ENCODE measurements around the gene SMIM3. TPM values are rescaled to one million over a fixed set of nuclear protein-coding genes. Genes with fewer than 3 reads are reported as not detected.

Gene SMIM3
- total RNA-seq, 2 experiments from 2014 or later: 8.4 to 8.9 TPM

DNA sequence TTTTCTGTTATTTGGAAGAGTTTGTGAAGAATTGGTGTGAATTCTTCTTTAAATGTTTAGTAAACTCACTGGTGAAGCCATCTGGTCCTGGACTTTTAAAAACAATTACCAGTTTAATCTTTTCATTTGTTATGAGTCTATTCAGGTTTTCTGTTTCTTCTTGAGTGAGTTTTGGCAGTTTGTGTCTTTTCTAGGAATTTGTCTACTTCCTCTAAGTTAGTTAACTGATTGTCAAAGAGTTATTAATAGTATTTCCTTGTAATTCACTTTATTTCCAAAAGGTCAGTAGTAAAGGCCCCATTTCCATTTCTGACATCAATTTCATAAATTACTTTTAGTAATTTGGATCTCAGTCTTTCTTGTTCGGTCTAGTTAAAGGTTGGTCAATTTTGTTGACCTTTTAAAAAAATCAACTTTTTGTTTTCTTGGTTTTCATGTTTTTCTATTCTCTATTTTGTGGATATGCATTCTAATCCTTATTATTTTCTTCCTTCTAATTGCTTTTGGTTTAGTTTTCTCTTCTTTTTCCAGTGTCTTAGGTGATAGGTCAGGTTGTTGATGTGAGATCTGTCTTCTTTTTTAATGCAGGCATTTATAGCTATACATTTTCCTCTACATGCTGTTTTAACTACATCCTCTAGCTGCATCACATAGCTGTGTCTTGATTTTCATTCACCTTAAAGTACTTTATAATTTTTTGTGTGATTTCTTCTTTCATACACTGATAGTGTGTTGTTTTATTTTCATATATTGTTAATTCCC is 7.3 kb upstream of the SMIM3 start:
- no peak for DNase-seq
- H3K36me3 Mint-ChIP-seq (ENCODE audit: low read depth): peaks cover 16% of the 10 kb centered on the region
- no peak overlapping the region for H3K4me3 Mint-ChIP-seq
- H3K27ac Mint-ChIP-seq: no peak overlapping the region
- peaks cover 21% of the 10 kb centered on the region for H3K4me1 Mint-ChIP-seq
- peaks cover 8% of the 10 kb centered on the region for H3K9me3 Mint-ChIP-seq
- ChIA-PET CTCF (interaction anchor here (1.0 kb wide), 2 partner anchors 8 to 10 kb away, joined by 3 to 5 read pairs; partner anchors contain the start of gene SMIM3), POLR2A (no interaction called here)
- H3K27me3 Mint-ChIP-seq: peaks cover 2% of the 10 kb centered on the region

DNA sequence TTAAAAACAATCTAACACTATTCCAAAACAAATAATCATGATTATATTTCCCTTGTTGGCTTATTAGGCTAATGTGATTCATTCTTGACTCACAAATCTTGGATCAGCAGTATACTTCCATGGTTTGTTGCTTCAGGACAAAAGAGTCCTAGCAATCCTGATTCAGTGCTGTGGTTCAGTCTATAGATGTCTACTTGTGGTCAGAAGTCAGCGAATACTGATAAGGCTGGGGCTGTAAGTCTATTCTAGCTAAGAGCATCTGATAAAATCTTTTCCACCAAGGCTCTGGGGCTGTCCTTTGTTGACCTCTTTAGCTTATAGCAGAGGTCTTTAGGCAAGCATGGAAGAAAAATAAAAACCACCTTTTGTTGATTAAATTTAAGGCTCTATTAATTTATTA is 4.4 kb upstream of the SMIM3 start:
- Mint-ChIP-seq H3K36me3 (ENCODE audit: low read depth) (peaks cover 16% of the 10 kb centered on the region), H3K4me1 (peaks cover 36% of the 10 kb centered on the region), H3K4me3 (no peak overlapping the region), H3K9me3 (peaks cover 8% of the 10 kb centered on the region), H3K27ac (no peak overlapping the region), H3K27me3 (peaks cover 2% of the 10 kb centered on the region)
- ChIA-PET CTCF (no interaction called here), POLR2A (no interaction called here)
- no peak for DNase-seq

DNA sequence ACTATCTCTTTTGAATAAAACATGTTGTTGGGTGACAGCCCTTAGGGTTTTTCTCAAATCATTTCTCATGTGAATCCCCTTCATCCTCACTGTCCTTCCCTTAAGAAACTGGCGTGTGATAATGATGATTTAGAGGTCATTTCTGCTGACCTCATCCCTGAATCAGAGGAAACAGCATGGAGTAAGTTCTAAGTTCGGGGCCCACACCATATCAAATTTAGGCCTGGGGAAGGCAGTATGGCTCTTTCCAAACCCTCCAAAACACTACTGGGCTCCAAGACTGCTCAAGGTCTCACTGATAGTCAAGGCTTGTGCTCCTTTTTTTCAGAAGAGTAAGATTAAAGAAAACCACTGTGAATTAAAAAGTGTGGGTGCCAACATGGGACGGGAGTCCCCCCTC is 872 bp upstream of the SMIM3 start:
- peaks cover 10% of the 10 kb centered on the region for H3K36me3 Mint-ChIP-seq (ENCODE audit: low read depth)
- no peaks in the 10 kb centered on the region for H3K9me3 Mint-ChIP-seq
- ChIA-PET POLR2A (no interaction called here), CTCF (interaction anchor here (0.6 to 2.0 kb wide), 3 partner anchors 12 to 225 kb away, joined by 3 to 10 read pairs (median 3); no protein-coding TSS in a partner anchor)
- peak overlapping the region; percentile 79 for H3K27ac Mint-ChIP-seq
- H3K4me1 Mint-ChIP-seq: peaks cover 54% of the 10 kb centered on the region
- H3K4me3 Mint-ChIP-seq: peak overlapping the region; percentile 98
- H3K27me3 Mint-ChIP-seq: peaks cover 2% of the 10 kb centered on the region
- no peak for DNase-seq

DNA sequence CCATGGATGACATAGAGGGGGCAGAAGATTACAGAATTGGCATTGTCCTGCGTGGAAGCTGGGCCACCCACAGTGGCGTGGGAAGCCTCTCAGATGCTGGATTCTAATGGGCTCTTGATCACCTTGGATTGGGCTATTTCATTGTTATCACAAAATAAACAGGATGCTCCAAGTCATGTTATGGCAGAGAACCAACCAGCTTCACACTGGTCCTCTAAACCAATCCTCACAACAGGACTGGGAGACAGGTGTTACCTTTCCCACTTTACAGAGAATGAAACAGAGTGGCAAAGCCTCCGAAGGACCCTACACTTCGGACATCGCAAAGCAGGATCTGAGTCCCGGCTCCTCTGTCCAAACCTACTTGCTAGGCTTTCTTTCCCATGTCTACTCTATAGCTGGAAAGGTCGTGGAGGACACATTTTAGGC is 455 bp upstream of the SMIM3 start:
- peaks cover 58% of the 10 kb centered on the region for H3K4me1 Mint-ChIP-seq
- ChIA-PET CTCF (interaction anchor here (0.6 to 2.1 kb wide), 10 partner anchors 8 to 225 kb away, joined by 3 to 13 read pairs (median 6); partner anchors contain the start of gene IRGM), POLR2A (no interaction called here)
- H3K36me3 Mint-ChIP-seq (ENCODE audit: low read depth): peaks cover 10% of the 10 kb centered on the region
- DNase-seq: no peak
- no peaks in the 10 kb centered on the region for H3K9me3 Mint-ChIP-seq
- H3K27me3 Mint-ChIP-seq: peaks cover 2% of the 10 kb centered on the region
- H3K27ac Mint-ChIP-seq: peak overlapping the region; percentile 79
- peak overlapping the region; percentile 98 for H3K4me3 Mint-ChIP-seq

DNA sequence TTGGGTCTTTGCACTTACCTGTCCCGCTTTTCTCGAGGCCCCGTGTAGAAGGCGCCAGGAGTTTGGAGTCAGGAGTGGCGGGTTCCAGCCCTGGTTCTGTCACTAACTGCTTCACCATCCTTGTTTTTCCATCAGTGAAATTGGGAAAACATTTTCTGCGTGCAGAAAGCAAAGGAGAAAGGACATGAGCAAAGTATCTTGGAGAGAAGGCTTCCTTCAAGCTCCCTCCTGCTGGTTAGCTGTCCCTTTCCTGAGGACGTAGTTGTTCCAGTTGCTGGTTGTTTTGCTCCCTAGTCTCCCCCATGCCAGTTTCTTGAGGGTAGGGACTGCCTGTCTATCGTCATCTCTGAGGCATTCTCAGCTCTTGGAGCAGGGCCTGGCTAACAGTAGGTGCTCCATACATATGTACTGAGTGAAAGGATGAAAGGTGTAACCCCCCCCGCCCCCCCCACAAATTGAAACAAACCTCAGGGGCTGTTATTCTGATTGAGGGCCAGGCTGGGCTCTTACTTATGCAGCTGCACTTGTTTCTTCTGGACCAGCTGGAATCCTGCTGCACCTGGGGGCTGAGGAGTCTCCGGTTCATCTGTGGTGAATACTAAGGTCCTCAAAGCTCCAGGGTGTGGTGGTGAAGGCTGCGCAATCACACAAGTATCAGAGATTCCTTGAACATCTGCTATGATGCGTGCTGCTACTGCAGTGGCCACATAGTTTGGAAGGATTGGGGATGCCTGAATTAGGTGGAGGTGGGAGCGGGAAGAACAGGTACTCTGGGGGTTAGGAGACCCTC is 1.0 kb downstream of the SMIM3 start:
- CTCF ChIA-PET: interaction anchor here (0.8 to 2.1 kb wide), 11 partner anchors 9 to 122 kb away, joined by 3 to 13 read pairs (median 4); partner anchors contain the start of genes IRGM and RBM22
- POLR2A ChIA-PET: no interaction called here
- no peak for DNase-seq
- Mint-ChIP-seq H3K27me3 (no peaks in the 10 kb centered on the region), H3K4me1 (peaks cover 68% of the 10 kb centered on the region), H3K27ac (peak overlapping the region; percentile 87), H3K9me3 (no peaks in the 10 kb centered on the region), H3K36me3 (ENCODE audit: low read depth) (peaks cover 12% of the 10 kb centered on the region), H3K4me3 (peak overlapping the region; percentile 98)

DNA sequence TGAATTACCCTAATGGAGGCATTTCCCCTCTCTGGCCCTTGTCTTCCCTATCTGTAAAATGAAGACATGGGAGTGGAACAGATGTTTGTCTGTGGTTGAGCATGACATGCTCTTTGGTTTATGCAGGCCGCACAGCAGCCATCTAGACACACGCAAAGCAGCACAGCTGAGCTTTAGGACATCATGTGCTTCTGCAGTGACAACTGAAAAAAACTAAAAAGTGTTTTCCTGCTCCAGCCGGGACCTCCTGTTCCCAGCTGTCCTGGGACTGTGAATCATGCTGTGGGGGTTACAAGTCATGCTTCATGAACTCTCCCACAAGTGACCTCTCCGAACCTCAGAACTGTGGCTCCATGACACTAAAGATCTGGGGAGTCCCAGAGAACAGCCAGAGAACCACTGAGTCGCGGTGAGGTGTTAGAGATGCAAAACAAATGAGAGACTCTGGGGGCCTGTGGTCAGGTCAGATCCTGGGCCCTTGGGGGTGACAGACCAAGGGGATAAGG is 1.7 kb downstream of the SMIM3 start:
- POLR2A ChIA-PET: no interaction called here
- Mint-ChIP-seq H3K4me3 (peak overlapping the region; percentile 98), H3K36me3 (ENCODE audit: low read depth) (peaks cover 16% of the 10 kb centered on the region), H3K27me3 (no peaks in the 10 kb centered on the region), H3K4me1 (peaks cover 72% of the 10 kb centered on the region), H3K27ac (peak overlapping the region; percentile 87), H3K9me3 (peaks cover 1% of the 10 kb centered on the region)
- CTCF ChIA-PET: interaction anchor here (0.8 to 2.1 kb wide), 4 partner anchors 10 to 79 kb away, joined by 3 to 8 read pairs (median 5); partner anchors contain the start of genes IRGM and RBM22
- no peak for DNase-seq

DNA sequence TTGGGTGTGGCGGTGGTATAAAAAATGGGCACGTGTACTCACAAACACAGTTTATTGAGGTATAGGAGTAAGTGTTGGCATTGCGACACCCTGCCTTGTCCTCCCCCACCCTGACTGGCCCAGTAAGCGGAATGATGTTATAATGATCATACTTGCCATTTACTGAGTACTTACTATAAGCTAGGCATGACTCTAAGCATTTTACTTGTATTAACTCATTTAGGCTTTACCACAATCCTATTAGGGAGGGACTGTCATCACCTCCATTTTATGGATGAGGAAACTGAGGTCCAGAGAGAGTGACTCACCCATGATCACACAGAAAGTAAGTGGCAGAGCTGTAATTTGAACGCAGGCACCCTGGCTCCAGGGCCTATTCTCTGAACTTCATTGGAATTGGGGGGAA is 2.3 kb downstream of the SMIM3 start:
- H3K4me3 Mint-ChIP-seq: peak overlapping the region; percentile 98
- POLR2A ChIA-PET: no interaction called here
- no peak for DNase-seq
- H3K36me3 Mint-ChIP-seq (ENCODE audit: low read depth): peaks cover 21% of the 10 kb centered on the region
- CTCF ChIA-PET: interaction anchor here (0.8 to 2.2 kb wide), 7 partner anchors 10 to 80 kb away, joined by 3 to 8 read pairs (median 3); partner anchors contain the start of gene RBM22
- no peaks in the 10 kb centered on the region for H3K27me3 Mint-ChIP-seq
- H3K4me1 Mint-ChIP-seq: peaks cover 77% of the 10 kb centered on the region
- H3K9me3 Mint-ChIP-seq: peaks cover 3% of the 10 kb centered on the region
- no peak overlapping the region for H3K27ac Mint-ChIP-seq

DNA sequence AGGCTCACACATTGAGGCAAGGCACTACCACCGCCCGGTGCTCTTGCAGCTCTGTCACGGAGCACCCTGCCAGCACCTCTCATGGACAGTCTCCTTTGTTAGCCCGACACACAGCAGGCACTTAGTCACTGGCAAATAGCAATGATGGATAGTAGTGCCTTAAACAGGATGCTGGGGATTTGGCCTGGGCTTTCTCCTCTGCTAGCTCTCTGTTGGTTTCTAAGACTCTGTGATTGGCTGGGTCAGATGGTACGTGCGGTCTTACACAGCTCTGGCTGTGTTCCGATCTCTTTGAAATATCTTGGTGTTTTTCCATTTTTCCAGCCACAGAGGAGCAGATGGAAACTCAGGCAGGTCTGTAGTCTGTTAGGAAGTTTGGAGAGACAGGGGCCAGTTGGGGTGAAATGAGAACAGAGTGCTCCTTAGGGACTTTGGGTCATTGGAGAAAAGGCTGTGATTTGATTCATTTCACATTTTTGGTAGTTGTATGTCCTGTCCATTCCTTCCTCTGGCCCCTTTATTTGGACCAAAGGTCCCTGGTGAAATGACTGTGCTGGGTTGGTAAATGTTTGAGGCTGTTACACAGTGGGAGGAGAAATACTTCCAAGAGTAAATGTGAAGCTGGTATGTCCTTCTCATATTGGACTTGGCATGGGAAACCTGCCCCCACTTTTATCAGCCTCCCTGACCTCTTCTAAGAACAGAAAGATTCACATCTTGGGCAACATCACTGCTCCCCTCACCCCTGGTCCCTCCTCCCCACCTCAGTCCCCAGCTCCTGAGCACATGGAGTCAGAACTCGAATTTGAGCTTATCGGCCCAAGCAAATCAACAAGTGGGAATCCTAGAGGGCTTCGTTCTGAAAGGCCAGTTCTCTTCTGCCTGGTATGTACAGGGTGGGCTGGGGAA is 3.4 kb downstream of the SMIM3 start:
- Mint-ChIP-seq H3K4me1 (peaks cover 84% of the 10 kb centered on the region), H3K27me3 (no peaks in the 10 kb centered on the region), H3K4me3 (peak overlapping the region; percentile 6), H3K36me3 (ENCODE audit: low read depth) (peaks cover 28% of the 10 kb centered on the region), H3K9me3 (peaks cover 6% of the 10 kb centered on the region), H3K27ac (peak overlapping the region; percentile 94)
- no peak for DNase-seq
- CTCF ChIA-PET: interaction anchor here (0.5 to 2.8 kb wide), 13 partner anchors 11 to 423 kb away, joined by 3 to 11 read pairs (median 3); partner anchors contain the start of genes IRGM and RBM22
- POLR2A ChIA-PET: no interaction called here

DNA sequence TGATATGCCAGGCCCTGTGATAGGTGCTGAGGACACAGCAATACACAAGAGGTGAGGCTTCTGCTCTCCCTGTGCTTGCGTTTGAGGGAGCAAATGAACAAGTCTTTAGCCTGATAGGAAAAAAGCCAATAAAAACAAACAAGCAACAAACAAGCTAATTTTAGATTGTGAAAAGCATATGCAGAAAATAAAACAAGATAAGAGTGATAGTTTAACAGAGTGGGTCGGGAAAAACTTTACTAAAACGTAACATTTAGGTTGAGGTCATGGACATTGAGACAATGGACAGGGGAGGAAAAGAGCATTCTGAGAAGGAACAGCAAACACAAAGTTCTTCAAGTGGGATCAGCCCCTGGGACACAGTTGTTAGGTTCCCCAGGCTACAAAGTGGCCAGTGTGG is 4.3 kb downstream of the SMIM3 start:
- Mint-ChIP-seq H3K27ac (peak overlapping the region; percentile 94), H3K4me3 (peak overlapping the region; percentile 71), H3K9me3 (peaks cover 6% of the 10 kb centered on the region), H3K4me1 (peaks cover 86% of the 10 kb centered on the region), H3K36me3 (ENCODE audit: low read depth) (peaks cover 35% of the 10 kb centered on the region), H3K27me3 (no peaks in the 10 kb centered on the region)
- POLR2A ChIA-PET: interaction anchor here (1.1 kb wide), 1 partner anchor 82 kb away, joined by 4 read pairs; the partner anchor contains the start of gene RBM22
- no peak for DNase-seq
- CTCF ChIA-PET: interaction anchor here (0.5 to 2.8 kb wide), 9 partner anchors 19 to 1420 kb away, joined by 3 to 11 read pairs (median 4); partner anchors contain the start of gene IRGM

DNA sequence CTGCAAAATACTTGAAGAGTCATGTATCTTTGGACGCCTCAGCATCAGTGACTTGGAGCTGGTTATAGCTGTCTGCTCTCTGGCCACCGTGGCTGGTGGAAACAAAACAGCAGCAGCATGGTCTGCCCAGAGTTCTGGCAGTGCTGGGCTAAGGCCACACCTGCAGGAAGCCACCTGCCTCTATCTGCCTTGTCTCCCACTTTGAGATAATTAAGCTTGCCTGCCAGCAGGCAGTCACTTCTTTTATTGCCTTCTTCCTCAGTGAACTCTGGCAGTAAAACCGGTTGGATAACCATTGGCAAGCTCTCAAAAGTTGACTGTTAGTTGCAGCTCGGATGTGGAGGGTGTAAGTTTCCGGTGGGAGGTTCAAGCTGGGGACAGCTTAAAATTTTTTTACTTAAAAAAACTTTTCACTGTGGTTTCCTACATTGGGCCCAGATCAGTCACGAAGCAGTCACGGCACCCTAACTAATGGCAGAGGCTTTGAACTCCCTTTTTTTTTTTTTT is 4.9 kb downstream of the SMIM3 start:
- no peaks in the 10 kb centered on the region for H3K27me3 Mint-ChIP-seq
- peaks cover 35% of the 10 kb centered on the region for H3K36me3 Mint-ChIP-seq (ENCODE audit: low read depth)
- H3K9me3 Mint-ChIP-seq: peaks cover 6% of the 10 kb centered on the region
- peak overlapping the region; percentile 71 for H3K4me3 Mint-ChIP-seq
- DNase-seq: peak; percentile 83
- peak overlapping the region; percentile 94 for H3K27ac Mint-ChIP-seq
- ChIA-PET POLR2A (interaction anchor here (0.5 to 1.1 kb wide), 8 partner anchors 18 to 1973 kb away, joined by 3 to 7 read pairs (median 3); partner anchors contain the start of genes IRGM and RBM22), CTCF (interaction anchor here (0.5 to 2.8 kb wide), 14 partner anchors 20 to 1419 kb away, joined by 3 to 11 read pairs (median 4); partner anchors contain the start of genes IRGM and RBM22)
- H3K4me1 Mint-ChIP-seq: peaks cover 83% of the 10 kb centered on the region

DNA sequence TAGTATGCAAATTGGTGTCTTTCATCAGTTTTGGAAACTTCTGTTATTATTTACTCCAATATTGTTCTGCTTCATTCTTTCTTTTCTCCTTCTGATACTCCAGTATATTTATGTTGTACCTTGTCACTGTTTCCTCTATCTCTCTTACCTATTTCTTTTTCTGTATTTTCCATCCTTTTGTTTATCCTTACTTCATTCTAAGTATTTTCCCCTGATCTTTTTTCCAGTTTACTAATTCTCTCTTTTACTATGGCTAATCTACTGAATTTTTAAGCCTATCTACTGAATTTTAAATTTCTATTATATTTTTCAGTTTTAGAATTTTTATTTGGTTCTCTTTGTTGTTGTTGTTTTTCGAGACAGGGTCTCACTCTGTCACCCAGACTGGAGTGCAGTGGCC is 7.4 kb downstream of the SMIM3 start:
- Mint-ChIP-seq H3K27ac (no peak overlapping the region), H3K9me3 (peaks cover 6% of the 10 kb centered on the region), H3K4me1 (peaks cover 88% of the 10 kb centered on the region), H3K27me3 (no peaks in the 10 kb centered on the region), H3K4me3 (no peak overlapping the region), H3K36me3 (ENCODE audit: low read depth) (peaks cover 34% of the 10 kb centered on the region)
- DNase-seq: no peak
- CTCF ChIA-PET: interaction anchor here (1.8 kb wide), 1 partner anchor 7 kb away, joined by 9 read pairs; the partner anchor contains the start of gene SMIM3
- POLR2A ChIA-PET: no interaction called here

Measured in activated CD4-positive, alpha-beta T cell treated with anti-CD3 and anti-CD28 coated beads, Interleukin-2, amount 10 ng/mL, durations not matched to agents 7 days and 5 days (primary cell).